Astrocyte of the cerebellum (primary cell): ENCODE measurements around the gene HEATR5B.

ENCODE experiments used
- DNase-seq: peaks from one replicate; pipeline ENCODE4 v3.0.0-alpha.2; 2011; ENCODE audit warnings: low read depth
- H3K4me3 ChIP-seq: 2 replicates; pipeline ENCODE4 v1.5.1; 2011; ENCODE audit warnings: mild to moderate bottlenecking, low read depth, low read length, moderate library complexity
- in situ Hi-C: cut with HindIII; loops from 2 replicates; pipeline ENCODE4 v1.10.0; 2017; ENCODE audit warnings: low sequenced_read_pairs
- TF ChIP-seq, protein P1 (sequence below): IDR thresholded peaks from 2 replicates; pipeline ENCODE4 v1.5.1; 2012; ENCODE audit warnings: low read length, low read depth, moderate library complexity, mild to moderate bottlenecking; ENCODE audit errors: missing control alignments

HEATR5B gene

DNA sequence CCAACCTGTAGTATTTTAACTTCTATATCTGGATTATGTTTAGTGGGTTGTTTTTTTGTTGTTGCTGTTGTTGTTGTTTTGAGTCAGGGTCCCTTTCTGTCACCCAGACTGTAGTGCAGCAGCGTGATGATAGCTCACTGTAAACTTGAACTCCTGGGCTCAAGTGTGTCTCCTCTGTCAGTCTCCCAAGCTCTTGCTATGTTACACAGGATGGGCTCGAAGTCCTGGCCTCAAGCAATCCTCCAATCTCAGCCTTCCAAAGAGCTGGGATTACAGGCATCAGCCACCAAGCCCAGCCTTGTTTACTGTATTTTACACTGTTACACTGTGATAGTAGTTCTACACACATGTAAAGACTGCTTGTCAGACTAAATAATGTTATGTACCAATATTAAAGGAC lies 108.1 kb downstream of the HEATR5B start:
- H3K4me3 ChIP-seq, result no peak overlapping the region
- TF ChIP-seq, protein P1, sequence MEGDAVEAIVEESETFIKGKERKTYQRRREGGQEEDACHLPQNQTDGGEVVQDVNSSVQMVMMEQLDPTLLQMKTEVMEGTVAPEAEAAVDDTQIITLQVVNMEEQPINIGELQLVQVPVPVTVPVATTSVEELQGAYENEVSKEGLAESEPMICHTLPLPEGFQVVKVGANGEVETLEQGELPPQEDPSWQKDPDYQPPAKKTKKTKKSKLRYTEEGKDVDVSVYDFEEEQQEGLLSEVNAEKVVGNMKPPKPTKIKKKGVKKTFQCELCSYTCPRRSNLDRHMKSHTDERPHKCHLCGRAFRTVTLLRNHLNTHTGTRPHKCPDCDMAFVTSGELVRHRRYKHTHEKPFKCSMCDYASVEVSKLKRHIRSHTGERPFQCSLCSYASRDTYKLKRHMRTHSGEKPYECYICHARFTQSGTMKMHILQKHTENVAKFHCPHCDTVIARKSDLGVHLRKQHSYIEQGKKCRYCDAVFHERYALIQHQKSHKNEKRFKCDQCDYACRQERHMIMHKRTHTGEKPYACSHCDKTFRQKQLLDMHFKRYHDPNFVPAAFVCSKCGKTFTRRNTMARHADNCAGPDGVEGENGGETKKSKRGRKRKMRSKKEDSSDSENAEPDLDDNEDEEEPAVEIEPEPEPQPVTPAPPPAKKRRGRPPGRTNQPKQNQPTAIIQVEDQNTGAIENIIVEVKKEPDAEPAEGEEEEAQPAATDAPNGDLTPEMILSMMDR, result no peak
- in situ Hi-C loops, result no loop called here
- no peak for DNase-seq

DNA sequence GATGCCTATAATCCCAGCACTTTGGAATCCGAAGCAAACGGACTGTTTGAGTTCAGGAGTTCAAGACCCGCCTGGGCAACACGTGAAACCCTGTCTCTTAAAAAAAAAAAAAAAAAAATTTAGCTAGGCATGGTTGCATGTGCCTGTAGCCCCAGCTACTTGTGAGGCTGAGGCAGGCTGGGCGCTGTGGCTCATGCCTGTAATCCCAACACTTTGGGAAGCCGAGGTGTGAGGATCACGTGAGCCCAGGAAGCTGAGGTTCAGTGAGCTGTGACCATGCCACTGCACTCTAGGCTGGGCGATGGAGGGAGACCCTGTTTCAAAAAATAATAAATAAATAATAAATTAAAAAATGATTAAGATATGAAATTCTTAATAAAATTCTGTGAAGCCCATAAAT lies 108.9 kb downstream of the HEATR5B start:
- TF ChIP-seq, protein P1, result no peak
- H3K4me3 ChIP-seq, result no peak overlapping the region
- in situ Hi-C loops, result no loop called here
- no peak for DNase-seq

DNA sequence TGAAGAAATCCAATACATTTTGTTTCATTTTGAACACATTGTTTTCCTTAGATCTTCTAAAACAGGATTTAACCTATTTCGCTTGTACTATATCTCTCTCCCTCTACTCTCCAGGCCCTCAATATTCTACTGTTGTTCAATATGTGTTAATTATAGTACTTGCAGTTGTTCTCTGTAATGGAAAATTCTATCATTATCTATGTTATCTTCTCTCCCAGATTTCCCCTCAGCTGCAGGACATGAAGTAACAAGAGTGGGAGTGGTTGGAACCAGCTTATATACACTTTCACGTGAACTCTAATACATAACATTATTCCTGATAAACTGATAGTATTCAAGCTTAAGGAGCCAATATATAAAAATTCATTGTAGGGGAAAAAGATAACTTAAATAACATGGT lies 110.9 kb downstream of the HEATR5B start:
- in situ Hi-C loops, result no loop called here
- TF ChIP-seq, protein P1, result no peak
- no peak for DNase-seq
- H3K4me3 ChIP-seq, result no peak overlapping the region

DNA sequence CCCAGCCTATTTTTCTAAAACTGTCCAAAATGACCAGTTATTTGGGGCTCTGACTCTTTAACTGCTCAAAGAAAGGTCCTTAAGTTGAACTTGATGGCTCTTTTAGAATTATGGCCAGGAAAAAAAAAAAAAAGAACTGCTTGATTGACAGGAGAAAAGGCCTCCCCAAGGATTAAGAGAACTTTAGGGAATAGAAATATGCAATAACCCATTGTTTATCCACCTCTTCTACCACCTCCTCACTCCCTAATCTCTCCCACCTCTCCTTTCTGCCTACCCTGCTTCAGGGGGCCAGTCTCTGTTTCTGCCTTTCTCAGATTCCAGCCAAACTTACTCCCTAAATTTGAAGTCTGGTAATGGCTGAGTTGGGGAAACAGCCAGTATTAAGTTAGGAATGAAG lies 112.2 kb downstream of the HEATR5B start:
- TF ChIP-seq, protein P1, result no peak
- no peak overlapping the region for H3K4me3 ChIP-seq
- in situ Hi-C loops, result no loop called here
- no peak for DNase-seq

DNA sequence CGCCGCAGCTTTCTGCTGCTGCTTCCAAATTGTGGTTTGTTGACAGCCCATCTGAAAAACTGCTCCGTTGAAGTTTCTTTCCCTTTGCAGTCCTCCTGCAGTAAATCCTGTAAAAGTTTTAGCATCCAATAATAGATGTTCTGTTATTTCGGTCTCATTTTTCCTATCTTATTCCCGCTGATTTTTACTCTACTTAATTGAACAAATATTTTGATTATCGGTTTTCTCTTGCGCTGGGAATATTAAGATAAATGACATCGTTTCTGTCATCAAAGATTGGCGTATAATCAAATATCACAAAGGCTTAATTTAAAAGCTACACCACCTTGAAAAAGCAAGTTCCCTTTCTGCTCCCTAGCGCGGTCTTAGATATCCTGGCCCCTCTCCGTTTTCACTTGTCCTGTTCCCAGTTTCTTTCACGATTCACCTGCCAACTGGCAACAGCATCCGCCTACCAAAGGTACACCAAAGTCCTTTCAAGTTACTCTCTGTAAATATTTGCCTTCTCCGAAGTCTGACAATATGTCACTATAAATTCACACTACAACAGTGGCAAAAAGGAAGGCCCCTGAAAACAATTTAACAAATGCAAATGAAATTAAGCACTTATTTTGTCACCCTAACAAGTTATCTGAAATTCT lies 116.8 kb downstream of the HEATR5B start:
- H3K4me3 ChIP-seq, result peak overlapping the region; percentile 75
- TF ChIP-seq, protein P1, result no peak
- DNase-seq, result no peak
- in situ Hi-C loops, result no loop called here

DNA sequence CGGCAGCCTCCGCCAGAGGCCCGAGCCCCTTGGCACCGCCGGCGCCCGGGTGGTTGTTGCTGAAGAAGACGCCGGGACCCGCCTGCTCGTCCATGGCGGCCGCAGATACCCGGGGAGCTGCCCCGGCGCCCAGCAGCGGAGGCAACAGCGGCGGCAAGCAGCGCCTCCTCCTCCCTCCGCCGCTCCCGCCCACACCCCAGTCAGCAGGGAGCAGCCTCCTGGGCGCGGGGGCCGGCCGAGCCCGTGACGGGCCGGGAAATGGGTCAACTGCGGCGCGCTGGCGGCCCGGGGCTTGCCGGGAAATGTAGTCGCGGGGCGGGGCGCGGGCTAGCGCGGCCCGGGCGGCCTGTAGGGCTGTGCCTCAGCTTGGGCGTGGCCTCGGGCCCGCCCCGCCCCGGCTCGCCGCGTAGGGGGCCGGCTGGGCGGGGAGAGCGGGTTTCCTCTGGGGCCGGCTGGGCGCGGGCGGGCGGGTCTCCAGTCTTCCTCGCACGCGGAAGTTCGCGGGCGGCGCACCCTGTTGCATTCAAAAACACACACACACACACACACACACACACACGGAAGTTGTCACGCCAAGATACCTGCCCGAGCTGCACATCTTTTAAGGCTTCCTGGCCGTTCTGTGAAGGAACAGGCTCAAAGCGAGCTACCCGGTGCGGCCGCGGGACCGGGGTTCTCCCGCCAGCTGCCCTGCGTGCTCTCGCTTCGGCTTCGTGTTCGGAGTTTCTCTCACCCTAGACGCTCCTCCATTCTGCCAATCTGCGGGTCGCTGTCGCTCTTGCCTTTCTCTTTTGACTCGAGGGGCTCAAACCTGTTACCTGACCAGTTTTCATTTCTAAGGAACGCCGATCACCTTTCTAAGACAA lies 117.6 kb downstream of the HEATR5B start, which contains the start of gene STRN:
TSS of gene STRN (minus strand) at position 167 of the 866 bp plus-strand sequence. CDS start at position 94, 73 bp downstream.
- peak within 1 kb of the TSS; percentile 75 for H3K4me3 ChIP-seq
- TF ChIP-seq, protein P1, result no peak
- DNase-seq, result peak; percentile 86
- in situ Hi-C loops, result no loop called here
